NCI-H510A treated with DMSO at 0.1 percent for 48 hours (cell line): Measurements from ENCODE around the gene NPAS2.
A peak's percentile ranks its signal among the peaks of the same experiment; 100 is the strongest.

Source experiments
- DNase-seq: peaks from one replicate; lab custom pipeline; 2025; lab: John Stamatoyannopoulos, UW

Gene NPAS2

GRCh38 chr2:100796499-100797100 is 23.3 kb upstream of the NPAS2 start:
- no peak for DNase-seq

GRCh38 chr2:100799686-100800085 is 20.3 kb upstream of the NPAS2 start:
- DNase-seq: no peak

- no peak for DNase-seq
Measured at GRCh38 chr2:100800915-100801314, 19.0 kb upstream of the NPAS2 start.

- no peak for DNase-seq
Measured at GRCh38 chr2:100801402-100801801, 18.5 kb upstream of the NPAS2 start.

- no peak for DNase-seq
Measured at GRCh38 chr2:100802066-100802465, 17.9 kb upstream of the NPAS2 start.

GRCh38 chr2:100803334-100803733 is 16.6 kb upstream of the NPAS2 start:
- DNase-seq: no peak

- no peak for DNase-seq
Measured at GRCh38 chr2:100806550-100806949, 13.4 kb upstream of the NPAS2 start.

GRCh38 chr2:100807707-100808106 is 12.2 kb upstream of the NPAS2 start:
- no peak for DNase-seq

- DNase-seq: no peak
Measured at GRCh38 chr2:100808582-100808981, 11.4 kb upstream of the NPAS2 start.

GRCh38 chr2:100809506-100809905 is 10.4 kb upstream of the NPAS2 start:
- no peak for DNase-seq

- DNase-seq: no peak
Measured at GRCh38 chr2:100810603-100811145, 9.3 kb upstream of the NPAS2 start.

- DNase-seq: no peak
Measured at GRCh38 chr2:100812116-100812515, 7.8 kb upstream of the NPAS2 start.

GRCh38 chr2:100812573-100812972 is 7.4 kb upstream of the NPAS2 start:
- DNase-seq: no peak

GRCh38 chr2:100813527-100813926 is 6.4 kb upstream of the NPAS2 start:
- DNase-seq: peak; percentile 25

GRCh38 chr2:100814043-100814442 is 5.9 kb upstream of the NPAS2 start:
- no peak for DNase-seq

- no peak for DNase-seq
Measured at GRCh38 chr2:100814453-100814852, 5.5 kb upstream of the NPAS2 start.

- DNase-seq: no peak
Measured at GRCh38 chr2:100817388-100817985, 2.5 kb upstream of the NPAS2 start.

- DNase-seq: no peak
Measured at GRCh38 chr2:100818003-100818605, 1.8 kb upstream of the NPAS2 start.

- no peak for DNase-seq
Measured at GRCh38 chr2:100818606-100819369, 1.2 kb upstream of the NPAS2 start.

GRCh38 chr2:100820273-100820522 is 259 bp downstream of the NPAS2 start:
- DNase-seq: no peak

- DNase-seq: no peak
Measured at GRCh38 chr2:100820523-100821254, 750 bp downstream of the NPAS2 start.

- no peak for DNase-seq
Measured at GRCh38 chr2:100821255-100821910, 1.4 kb downstream of the NPAS2 start.
